ENCODE results near the gene ZDHHC14. TPM values are rescaled to one million over a fixed set of nuclear protein-coding genes. Genes with fewer than 3 reads are reported as not detected.

ZDHHC14 gene
- total RNA-seq, 2 experiments from 2014 or later: 10.7 to 12.1 TPM

DNA sequence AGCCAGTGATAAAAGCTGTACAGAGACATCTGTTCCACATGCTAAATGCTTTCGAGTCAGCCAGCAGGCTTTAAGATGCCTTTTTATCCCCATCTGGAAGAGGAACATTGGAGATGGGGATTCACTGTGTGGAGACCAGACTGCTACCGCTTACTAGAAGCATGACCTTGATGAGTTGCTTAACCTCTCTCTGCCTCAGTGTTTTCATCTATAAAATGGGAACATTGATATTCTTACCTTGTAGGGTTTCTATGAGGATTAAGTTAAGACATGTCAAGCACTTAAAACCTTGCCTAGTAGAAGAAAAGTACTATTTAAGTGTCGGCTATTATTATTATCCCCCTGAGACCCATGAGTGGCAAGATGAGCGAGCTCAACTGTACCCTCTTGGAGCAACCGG lies 276.8 kb downstream of the ZDHHC14 start:
- DNase-seq: no peak
- Mint-ChIP-seq H3K4me1 (ENCODE audit: low read depth) (no peaks in the 10 kb centered on the region), H3K27ac (no peak overlapping the region), H3K9me3 (ENCODE audit: insufficient read depth) (no peaks in the 10 kb centered on the region), H3K27me3 (ENCODE audit: low read depth) (peaks cover 3% of the 10 kb centered on the region), H3K36me3 (ENCODE audit: low read depth) (peaks cover 1% of the 10 kb centered on the region), H3K4me3 (no peak overlapping the region)
- no peak for ATAC-seq
- POLR2A ChIA-PET: no interaction called here
- CTCF ChIA-PET: interaction anchor here (1.0 to 1.7 kb wide), 2 partner anchors 9 to 289 kb away, joined by 3 to 6 read pairs; no protein-coding TSS in a partner anchor

DNA sequence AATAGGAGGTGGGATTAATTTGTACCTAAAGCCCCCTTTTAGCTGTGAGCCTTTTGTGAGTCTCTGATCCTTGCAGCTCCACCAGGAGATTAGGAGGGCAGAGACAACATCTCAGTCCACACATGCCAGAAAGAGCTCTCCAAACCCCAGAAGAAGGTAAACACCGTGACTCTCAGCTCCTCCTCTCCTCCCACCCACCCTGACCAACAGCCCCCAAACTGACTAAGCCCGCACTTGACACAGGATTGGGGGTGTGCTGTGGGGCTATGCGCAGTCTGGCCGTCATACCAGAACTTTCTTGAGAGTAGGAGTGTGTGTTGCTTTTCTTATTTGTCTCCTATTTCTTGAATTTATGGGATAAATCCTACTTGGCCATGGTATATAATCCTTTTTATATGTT lies 277.3 kb downstream of the ZDHHC14 start:
- Mint-ChIP-seq H3K27me3 (ENCODE audit: low read depth) (peaks cover 3% of the 10 kb centered on the region), H3K27ac (no peak overlapping the region), H3K9me3 (ENCODE audit: insufficient read depth) (no peaks in the 10 kb centered on the region), H3K4me3 (no peak overlapping the region), H3K4me1 (ENCODE audit: low read depth) (no peaks in the 10 kb centered on the region), H3K36me3 (ENCODE audit: low read depth) (peaks cover 1% of the 10 kb centered on the region)
- ChIA-PET POLR2A (no interaction called here), CTCF (no interaction called here)
- ATAC-seq (no peak), DNase-seq (no peak)

DNA sequence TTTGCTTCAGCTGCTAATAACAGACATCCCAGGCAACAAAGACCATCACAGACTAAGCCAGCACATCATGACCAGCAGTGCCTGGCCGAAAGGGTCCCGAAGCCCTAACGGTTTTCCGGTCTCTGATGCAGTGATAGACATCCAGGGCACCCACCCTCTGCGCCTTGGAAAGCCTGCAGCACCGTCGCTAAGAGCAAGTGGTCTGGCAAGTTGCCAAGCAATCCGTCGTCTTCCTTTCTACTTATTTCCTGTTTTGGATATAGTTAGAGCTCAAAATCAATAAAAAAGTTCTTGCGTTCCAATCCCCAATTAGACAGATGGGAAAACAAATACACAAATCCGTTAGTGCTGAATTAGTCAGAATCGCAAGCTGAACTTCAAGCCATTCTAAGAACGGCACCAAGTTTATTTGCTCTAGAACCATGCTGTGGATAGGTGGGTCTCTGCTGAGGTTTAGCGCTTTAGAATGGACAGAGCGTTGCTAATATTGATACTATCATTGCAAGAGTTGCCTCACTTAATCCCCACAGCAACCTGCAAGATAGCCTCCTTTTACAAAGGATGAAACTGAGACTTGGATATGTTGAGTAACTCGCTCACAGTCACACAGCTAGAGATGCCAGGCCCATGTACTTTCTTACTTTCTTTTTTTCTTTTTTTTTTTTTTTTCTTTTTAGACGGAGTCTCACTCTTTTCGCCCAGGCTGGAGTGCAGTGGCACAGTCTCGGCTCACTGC lies 278.7 kb downstream of the ZDHHC14 start:
- Mint-ChIP-seq H3K9me3 (ENCODE audit: insufficient read depth) (no peaks in the 10 kb centered on the region), H3K27me3 (ENCODE audit: low read depth) (peaks cover 3% of the 10 kb centered on the region), H3K27ac (no peak overlapping the region), H3K4me3 (no peak overlapping the region), H3K4me1 (ENCODE audit: low read depth) (no peaks in the 10 kb centered on the region), H3K36me3 (ENCODE audit: low read depth) (peaks cover 1% of the 10 kb centered on the region)
- POLR2A ChIA-PET: no interaction called here
- CTCF ChIA-PET: interaction anchor here (0.6 to 0.9 kb wide), 2 partner anchors 11 to 541 kb away, joined by 3 read pairs; no protein-coding TSS in a partner anchor
- ATAC-seq: no peak
- no peak for DNase-seq

DNA sequence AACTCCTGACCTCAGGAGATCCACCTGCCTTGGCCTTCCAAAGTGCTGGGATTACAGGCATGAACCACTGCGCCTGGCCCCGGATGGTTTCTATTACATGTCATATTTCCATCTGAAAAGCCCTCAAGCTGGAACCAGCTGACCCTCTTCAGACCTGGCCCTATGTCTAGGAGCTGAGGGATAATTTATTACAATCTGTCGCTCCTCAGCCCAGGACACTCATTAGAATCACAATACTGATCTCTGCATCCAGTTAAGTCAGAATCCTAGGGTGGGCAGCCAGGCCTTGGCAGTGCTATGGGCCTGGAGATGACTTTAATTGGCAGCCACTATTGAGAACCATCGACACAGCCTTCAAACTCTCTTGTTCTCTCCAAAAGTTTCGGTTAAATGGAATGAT lies 279.4 kb downstream of the ZDHHC14 start:
- Mint-ChIP-seq H3K9me3 (ENCODE audit: insufficient read depth) (no peaks in the 10 kb centered on the region), H3K4me3 (no peak overlapping the region), H3K36me3 (ENCODE audit: low read depth) (peaks cover 1% of the 10 kb centered on the region), H3K4me1 (ENCODE audit: low read depth) (no peaks in the 10 kb centered on the region), H3K27me3 (ENCODE audit: low read depth) (peaks cover 5% of the 10 kb centered on the region), H3K27ac (no peak overlapping the region)
- ChIA-PET POLR2A (no interaction called here), CTCF (no interaction called here)
- ATAC-seq (no peak), DNase-seq (no peak)

DNA sequence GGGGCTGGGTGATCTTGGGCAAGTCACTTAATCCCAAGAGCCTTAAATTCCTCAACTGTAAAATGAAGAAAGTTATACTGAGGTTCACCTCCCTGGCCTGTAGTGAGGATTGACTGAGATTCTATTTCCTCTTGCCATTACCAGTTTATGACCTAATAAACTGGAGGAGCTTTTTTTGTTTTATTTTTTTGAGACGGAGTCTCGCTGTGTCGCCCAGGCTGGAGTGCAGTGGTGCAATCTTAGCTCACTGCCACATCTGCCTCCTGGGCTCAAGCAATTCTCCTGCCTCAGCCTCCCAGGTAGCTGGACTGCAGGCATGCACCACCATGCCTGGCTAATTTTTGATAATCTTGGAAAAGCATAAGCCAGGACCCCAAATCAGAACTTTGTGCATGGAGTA lies 280.7 kb downstream of the ZDHHC14 start:
- Mint-ChIP-seq H3K27ac (no peak overlapping the region), H3K4me1 (ENCODE audit: low read depth) (no peaks in the 10 kb centered on the region), H3K9me3 (ENCODE audit: insufficient read depth) (no peaks in the 10 kb centered on the region), H3K36me3 (ENCODE audit: low read depth) (peaks cover 1% of the 10 kb centered on the region), H3K27me3 (ENCODE audit: low read depth) (peaks cover 5% of the 10 kb centered on the region), H3K4me3 (no peak overlapping the region)
- no peak for DNase-seq
- ChIA-PET CTCF (interaction anchor here (0.9 to 1.5 kb wide), 2 partner anchors 326 to 347 kb away, joined by 4 to 5 read pairs; no protein-coding TSS in a partner anchor), POLR2A (no interaction called here)
- no peak for ATAC-seq

DNA sequence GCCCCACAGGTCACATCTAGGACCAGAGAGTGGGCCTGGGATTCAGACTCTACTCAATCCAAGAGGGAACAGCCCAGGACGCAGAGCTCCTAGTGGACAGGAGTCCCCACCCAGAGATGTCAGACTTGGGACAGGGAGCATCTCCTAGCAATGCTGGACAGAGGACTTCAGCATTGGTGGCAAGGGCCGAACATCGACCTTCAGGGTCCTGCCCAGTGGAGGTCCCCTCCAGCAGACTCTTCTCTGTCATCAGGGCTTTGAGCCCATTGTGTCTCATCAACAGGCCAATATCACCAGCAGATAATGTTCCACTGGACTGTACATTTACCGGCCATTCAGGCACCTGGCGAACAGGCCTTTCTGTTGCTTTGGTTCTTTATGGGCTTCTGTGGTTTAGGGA lies 282.3 kb downstream of the ZDHHC14 start:
- Mint-ChIP-seq H3K36me3 (ENCODE audit: low read depth) (peaks cover 1% of the 10 kb centered on the region), H3K27me3 (ENCODE audit: low read depth) (peaks cover 9% of the 10 kb centered on the region), H3K4me3 (no peak overlapping the region), H3K4me1 (ENCODE audit: low read depth) (peaks cover 5% of the 10 kb centered on the region), H3K9me3 (ENCODE audit: insufficient read depth) (no peaks in the 10 kb centered on the region), H3K27ac (no peak overlapping the region)
- ChIA-PET POLR2A (interaction anchor here (0.6 kb wide), 2 partner anchors 44 to 1256 kb away, joined by 3 read pairs; no protein-coding TSS in a partner anchor), CTCF (no interaction called here)
- ATAC-seq: no peak
- DNase-seq: no peak

DNA sequence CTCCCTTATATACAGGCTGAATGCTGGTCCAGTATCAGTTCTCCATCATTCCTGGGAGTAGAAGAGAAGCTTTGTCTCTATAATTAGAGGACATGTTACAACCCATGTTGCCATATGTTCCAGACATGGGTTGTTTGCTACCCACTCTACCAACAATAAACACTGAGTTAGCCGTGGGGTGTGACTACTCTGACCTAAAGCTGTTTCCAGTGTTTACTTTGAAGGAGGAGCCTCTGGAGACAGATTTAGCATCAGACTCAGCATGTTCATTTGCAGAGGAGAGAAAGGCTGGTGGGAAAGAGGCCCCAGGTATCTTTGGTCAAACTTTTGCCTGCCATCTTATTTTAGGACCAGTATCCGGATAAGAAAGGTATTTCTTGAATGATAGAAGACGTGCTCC lies 284.2 kb downstream of the ZDHHC14 start:
- POLR2A ChIA-PET: no interaction called here
- H3K9me3 Mint-ChIP-seq (ENCODE audit: insufficient read depth): no peaks in the 10 kb centered on the region

DNA sequence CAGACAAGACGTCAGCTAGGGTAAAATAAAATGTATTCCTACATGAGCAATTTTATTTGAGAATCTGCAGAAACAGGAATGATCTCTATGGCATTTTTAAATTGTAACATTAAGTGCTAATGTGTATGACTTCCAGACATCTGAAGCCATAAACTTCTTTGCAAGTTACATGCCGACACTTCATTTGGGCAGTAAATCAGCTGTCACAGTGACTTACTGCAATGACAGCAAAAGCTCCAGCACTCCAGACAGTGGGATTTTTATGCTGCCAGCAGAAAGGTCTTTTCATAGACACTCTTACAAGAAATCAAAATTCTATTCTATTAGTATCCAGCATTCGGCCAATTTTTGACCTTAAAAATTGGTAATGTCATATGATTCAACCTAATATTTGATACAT lies 285.7 kb downstream of the ZDHHC14 start:
- ChIA-PET POLR2A (interaction anchor here (1.2 to 1.7 kb wide), 2 partner anchors 10 to 344 kb away, joined by 3 to 5 read pairs; partner anchors contain the start of gene TMEM242), CTCF (interaction anchor here (0.7 to 4.8 kb wide), 38 partner anchors 9 to 444 kb away, joined by 3 to 86 read pairs (median 4); partner anchors contain the start of gene TMEM242)
- no peaks in the 10 kb centered on the region for H3K36me3 Mint-ChIP-seq (ENCODE audit: low read depth)
- peaks cover 6% of the 10 kb centered on the region for H3K27me3 Mint-ChIP-seq (ENCODE audit: low read depth)
- ATAC-seq (no peak), DNase-seq (no peak)
- peaks cover 22% of the 10 kb centered on the region for H3K4me1 Mint-ChIP-seq (ENCODE audit: low read depth)
- H3K9me3 Mint-ChIP-seq (ENCODE audit: insufficient read depth): no peaks in the 10 kb centered on the region
- H3K27ac Mint-ChIP-seq: no peak overlapping the region
- H3K4me3 Mint-ChIP-seq: no peak overlapping the region

More for the DNA sequence above, 284.2 kb downstream of the ZDHHC14 start:
- no peak overlapping the region for H3K27ac Mint-ChIP-seq
- H3K27me3 Mint-ChIP-seq (ENCODE audit: low read depth): peaks cover 9% of the 10 kb centered on the region
- ATAC-seq: no peak
- CTCF ChIA-PET: interaction anchor here (0.9 to 4.8 kb wide), 3 partner anchors 18 to 348 kb away, joined by 3 to 86 read pairs (median 9); no protein-coding TSS in a partner anchor
- H3K36me3 Mint-ChIP-seq (ENCODE audit: low read depth): no peaks in the 10 kb centered on the region
- no peak overlapping the region for H3K4me3 Mint-ChIP-seq
- DNase-seq: no peak
- peaks cover 13% of the 10 kb centered on the region for H3K4me1 Mint-ChIP-seq (ENCODE audit: low read depth)

DNA sequence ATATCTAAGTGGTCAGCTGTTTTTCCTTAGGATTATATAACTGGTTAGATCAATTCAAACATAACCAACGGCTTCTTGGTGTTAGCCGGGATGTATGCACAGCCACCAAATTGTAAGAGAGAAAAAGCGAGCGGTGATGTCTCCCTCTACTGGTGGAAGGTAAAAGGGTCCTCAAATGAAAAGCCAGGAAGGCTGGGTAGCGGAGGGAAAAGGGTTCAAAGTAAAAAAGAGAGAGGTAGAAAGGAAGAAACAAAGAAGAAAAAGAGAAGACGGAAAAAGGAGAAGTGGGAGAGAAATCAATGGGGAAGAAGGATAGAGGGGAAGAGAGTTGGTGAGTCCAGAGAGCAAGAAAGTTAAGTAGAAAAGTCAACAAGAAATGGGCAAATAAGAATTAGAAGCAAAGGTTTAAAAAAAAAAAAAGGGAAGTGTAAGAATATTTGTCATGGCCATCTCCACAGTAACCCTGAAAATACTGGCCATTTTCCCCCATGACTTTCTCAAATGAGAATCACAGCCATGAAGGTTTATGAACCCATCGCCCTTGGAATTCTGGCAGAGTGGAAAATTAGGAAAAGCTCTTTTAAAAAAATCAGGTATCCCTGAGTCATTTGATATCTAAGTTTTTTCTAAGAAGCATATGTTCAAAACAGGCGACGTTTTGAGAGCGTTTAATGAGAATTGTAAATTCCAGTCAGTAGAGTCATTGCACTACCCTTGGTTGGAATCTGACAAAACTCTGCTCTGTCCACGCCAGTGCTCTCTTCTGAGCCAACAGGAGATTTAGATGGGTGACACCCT lies 286.4 kb downstream of the ZDHHC14 start:
- Mint-ChIP-seq H3K27ac (no peak overlapping the region), H3K4me3 (no peak overlapping the region), H3K27me3 (ENCODE audit: low read depth) (peaks cover 6% of the 10 kb centered on the region), H3K4me1 (ENCODE audit: low read depth) (peaks cover 22% of the 10 kb centered on the region), H3K9me3 (ENCODE audit: insufficient read depth) (no peaks in the 10 kb centered on the region), H3K36me3 (ENCODE audit: low read depth) (no peaks in the 10 kb centered on the region)
- peak; percentile 74 for DNase-seq
- ChIA-PET CTCF (interaction anchor here (0.6 to 4.8 kb wide), 38 partner anchors 8 to 404 kb away, joined by 3 to 86 read pairs (median 4); partner anchors contain the start of gene TMEM242), POLR2A (interaction anchor here (1.7 kb wide), 1 partner anchor 344 kb away, joined by 5 read pairs; the partner anchor contains the start of gene TMEM242)
- ATAC-seq: peak; percentile 81

DNA sequence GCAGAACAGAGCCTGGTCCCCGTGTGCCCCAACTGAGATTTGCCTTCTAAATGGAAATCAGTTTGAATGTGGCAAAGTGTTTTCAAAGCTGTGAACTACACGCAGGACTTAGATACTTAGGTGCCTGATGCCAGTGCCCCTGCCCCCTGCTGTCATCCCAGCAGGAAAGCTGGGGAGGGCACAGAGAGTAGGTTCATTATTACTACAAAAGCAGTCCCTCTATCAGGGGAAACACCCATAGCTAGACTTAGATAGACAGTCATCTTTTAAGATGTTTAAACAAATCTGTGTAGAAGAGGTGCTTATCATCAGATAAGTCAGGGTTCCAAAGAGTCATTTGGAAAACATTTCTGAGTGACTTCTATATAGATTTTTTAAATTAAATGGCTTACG lies 287.0 kb downstream of the ZDHHC14 start:
- no peak overlapping the region for H3K27ac Mint-ChIP-seq
- H3K4me3 Mint-ChIP-seq: no peak overlapping the region
- H3K4me1 Mint-ChIP-seq (ENCODE audit: low read depth): peaks cover 22% of the 10 kb centered on the region
- peaks cover 6% of the 10 kb centered on the region for H3K27me3 Mint-ChIP-seq (ENCODE audit: low read depth)
- POLR2A ChIA-PET: no interaction called here
- no peak for DNase-seq
- no peak for ATAC-seq
- no peaks in the 10 kb centered on the region for H3K9me3 Mint-ChIP-seq (ENCODE audit: insufficient read depth)
- CTCF ChIA-PET: interaction anchor here (0.6 to 4.8 kb wide), 9 partner anchors 53 to 394 kb away, joined by 3 to 86 read pairs (median 13); partner anchors contain the start of gene TMEM242
- no peaks in the 10 kb centered on the region for H3K36me3 Mint-ChIP-seq (ENCODE audit: low read depth)

DNA sequence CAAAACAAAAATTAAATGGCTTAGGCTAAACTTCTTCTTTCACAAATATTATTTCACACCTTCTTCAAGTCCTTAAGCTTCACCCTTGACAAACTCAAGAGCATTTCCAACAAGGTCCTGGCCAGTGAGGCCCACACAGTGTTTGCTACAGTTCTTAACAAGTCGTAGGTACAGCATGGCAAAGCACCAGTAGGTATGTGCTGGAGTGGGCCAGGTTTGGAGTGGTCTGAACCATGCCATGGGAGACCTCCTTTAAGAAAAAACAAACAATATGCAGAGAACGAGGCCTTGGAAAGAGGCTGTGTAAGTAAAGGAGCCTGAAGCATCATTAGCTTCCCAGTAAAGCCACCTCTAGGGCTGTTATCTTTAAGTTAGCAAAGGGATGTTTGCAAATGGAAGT lies 287.7 kb downstream of the ZDHHC14 start:
- Mint-ChIP-seq H3K4me1 (ENCODE audit: low read depth) (peaks cover 22% of the 10 kb centered on the region), H3K4me3 (no peak overlapping the region), H3K36me3 (ENCODE audit: low read depth) (no peaks in the 10 kb centered on the region), H3K9me3 (ENCODE audit: insufficient read depth) (no peaks in the 10 kb centered on the region), H3K27ac (no peak overlapping the region), H3K27me3 (ENCODE audit: low read depth) (peaks cover 6% of the 10 kb centered on the region)
- POLR2A ChIA-PET: no interaction called here
- CTCF ChIA-PET: interaction anchor here (1.1 to 4.8 kb wide), 5 partner anchors 55 to 352 kb away, joined by 3 to 86 read pairs (median 17); partner anchors contain the start of gene TMEM242
- ATAC-seq (no peak), DNase-seq (no peak)
